Keratinocyte (primary cell): ENCODE measurements around the gene FUCA1.

Experiments
- CTCF ChIP-seq, 3 experiments: IDR thresholded peaks in 1 of 3; conservative IDR thresholded peaks in 1 of 3; optimal IDR thresholded peaks in 1 of 3; 2 replicates in 2 of 3; 3 replicates in 1 of 3; pipeline versions ENCODE3 to v1.5.1; 2011; ENCODE audit warnings: low read length in 3 of 3, mild to moderate bottlenecking in 3 of 3, moderate library complexity in 2 of 3, control low read depth in 1 of 3, inconsistent platforms in 1 of 3; ENCODE audit not compliant: insufficient read depth in 2 of 3; ENCODE audit errors: extremely low read depth in 1 of 3
- EZH2 ChIP-seq: IDR thresholded peaks from one replicate; pipeline ENCODE4 v1.6.1; 2012; ENCODE audit warnings: inconsistent platforms, mild to moderate bottlenecking, low read length, moderate library complexity

GRCh38 chr1:23823767-23824166 is 44.3 kb downstream of the FUCA1 start:
- TF ChIP-seq CTCF (optimal IDR thresholded peaks at IDR 0.05 in 1 of 3, IDR thresholded peaks at IDR 0.05 in 1 of 3, conservative IDR thresholded peaks at IDR 0.05 in 1 of 3; ENCODE audit: extremely low read depth in 1 of 3, insufficient read depth in 2 of 3, low read length in 3 of 3): no peak
- TF ChIP-seq EZH2: no peak
